Trophoblast cell (in vitro differentiated cells and primary cell): ENCODE results near the gene LRMDA.
"Not testable (repeated sequence)": the region's sequence is repeated elsewhere in the genome, so short reads cannot be mapped to it uniquely, and the experiment has no call there.

Source experiments
- DNase-seq, 2 donors: peaks; one replicate each; pipeline ENCODE4 v3.0.0-alpha.2; 2016
- H2AFZ ChIP-seq: 2 replicates; pipeline ENCODE4 v1.6.1; 2013; ENCODE audit warnings: low read length, moderate library complexity, mild to moderate bottlenecking; ENCODE audit not compliant: insufficient read depth, poor library complexity
- H2AK5ac ChIP-seq: 2 replicates; pipeline ENCODE4 v1.6.1; 2013; ENCODE audit warnings: mild to moderate bottlenecking, low read length
- H2BK120ac ChIP-seq: 2 replicates; pipeline ENCODE4 v1.6.1; 2013; ENCODE audit warnings: low read length, mild to moderate bottlenecking, moderate library complexity; ENCODE audit not compliant: insufficient read depth, poor library complexity
- H2BK12ac ChIP-seq: 2 replicates; pipeline ENCODE4 v1.6.1; 2013; ENCODE audit warnings: mild to moderate bottlenecking, low read length, moderate library complexity
- H2BK5ac ChIP-seq: 2 replicates; pipeline ENCODE4 v1.6.1; 2013; ENCODE audit warnings: low read length, low read depth, moderate library complexity, mild to moderate bottlenecking; ENCODE audit not compliant: poor library complexity
- H3K14ac ChIP-seq: 2 replicates; pipeline ENCODE4 v1.6.1; 2013; ENCODE audit warnings: mild to moderate bottlenecking, low read length
- H3K18ac ChIP-seq: 2 replicates; pipeline ENCODE4 v1.6.1; 2013; ENCODE audit warnings: mild to moderate bottlenecking, low read length
- H3K23ac ChIP-seq: 2 replicates; pipeline ENCODE4 v1.6.1; 2013; ENCODE audit warnings: low read length
- H3K27ac ChIP-seq: 2 replicates; pipeline ENCODE4 v1.5.1; 2013; ENCODE audit warnings: low read depth, mild to moderate bottlenecking, inconsistent platforms, low read length, moderate library complexity
- H3K27me3 ChIP-seq: 2 replicates; pipeline ENCODE4 v1.6.1; 2013; ENCODE audit warnings: inconsistent platforms, mild to moderate bottlenecking, low read length, moderate library complexity; ENCODE audit not compliant: insufficient read depth
- H3K36me3 ChIP-seq, 2 experiments: 1 replicate in 1 of 2; 2 replicates in 1 of 2; pipeline ENCODE4 v1.6.1; 2013; ENCODE audit warnings: low read length in 2 of 2, mild to moderate bottlenecking in 2 of 2, moderate library complexity in 1 of 2; ENCODE audit not compliant: insufficient read depth in 2 of 2, control insufficient read depth in 1 of 2
- H3K4ac ChIP-seq: 2 replicates; pipeline ENCODE4 v1.6.1; 2013; ENCODE audit warnings: low read depth, mild to moderate bottlenecking, low read length, moderate library complexity
- H3K4me1 ChIP-seq, 2 experiments: 1 replicate in 1 of 2; 2 replicates in 1 of 2; pipeline ENCODE4 v1.6.1; 2013; ENCODE audit warnings: low read length in 2 of 2, mild to moderate bottlenecking in 2 of 2, moderate library complexity in 1 of 2; ENCODE audit not compliant: insufficient read depth in 2 of 2, control insufficient read depth in 1 of 2
- H3K4me2 ChIP-seq: 2 replicates; pipeline ENCODE4 v1.6.1; 2013; ENCODE audit warnings: inconsistent platforms, mild to moderate bottlenecking, low read length, moderate library complexity
- H3K4me3 ChIP-seq: 2 replicates; pipeline ENCODE4 v1.5.1; 2013; ENCODE audit warnings: mild to moderate bottlenecking, low read depth, low read length, inconsistent platforms
- H3K79me1 ChIP-seq: one replicate; pipeline ENCODE4 v1.6.1; 2013; ENCODE audit warnings: low read length
- H3K79me2 ChIP-seq: 2 replicates; pipeline ENCODE4 v1.6.1; 2013; ENCODE audit warnings: low read length, mild to moderate bottlenecking; ENCODE audit not compliant: control insufficient read depth, insufficient read depth, poor library complexity
- H3K9ac ChIP-seq: 2 replicates; pipeline ENCODE4 v1.6.1; 2013; ENCODE audit warnings: mild to moderate bottlenecking, low read length
- H3K9me3 ChIP-seq: 2 replicates; pipeline ENCODE4 v1.6.1; 2013; ENCODE audit warnings: low read depth, mild to moderate bottlenecking, control low read depth, inconsistent platforms, low read length; ENCODE audit not compliant: insufficient read depth
- H4K12ac ChIP-seq: 2 replicates; pipeline ENCODE4 v1.6.1; 2013; ENCODE audit warnings: low read depth, mild to moderate bottlenecking, low read length, moderate library complexity
- H4K8ac ChIP-seq: 2 replicates; pipeline ENCODE4 v1.6.1; 2013; ENCODE audit warnings: low read depth, mild to moderate bottlenecking, low read length, moderate library complexity
- H4K91ac ChIP-seq: one replicate; pipeline ENCODE4 v1.6.1; 2013; ENCODE audit warnings: low read depth, mild to moderate bottlenecking, low read length, moderate library complexity
- WGBS: extraction: QIAGEN DNeasy Blood & Tissue Kit; methylation state at CpG from one replicate; pipeline ENCODE4 v1.1.7; 2013; ENCODE audit warnings: missing lambda C conversion rate; ENCODE audit not compliant: insufficient read length, insufficient coverage; ENCODE audit errors: extremely low coverage; 5-methylcytosine and 5-hydroxymethylcytosine counted together

The LRMDA gene

DNA sequence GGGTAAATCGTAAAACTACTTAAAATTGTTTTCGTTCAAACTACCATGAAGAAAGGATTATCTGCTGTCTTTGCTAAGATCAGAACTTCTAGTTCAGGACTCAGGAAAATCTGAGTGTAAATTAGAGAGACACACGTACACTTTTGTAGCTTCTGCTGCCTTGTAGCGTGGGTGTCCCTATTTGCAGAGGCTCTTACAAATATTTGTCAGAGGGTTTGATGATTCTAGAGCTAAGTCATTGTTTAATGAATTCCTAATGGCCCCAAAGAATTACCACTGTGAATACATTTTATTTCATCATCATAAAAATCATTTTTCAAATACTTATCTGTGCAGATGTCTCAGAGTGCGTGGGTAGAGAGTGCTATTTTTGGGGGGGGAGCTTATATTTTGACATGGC lies 314.9 kb downstream of the LRMDA start:
- H3K9me3 ChIP-seq, result peaks cover 2% of the 10 kb centered on the region
- no peaks in the 10 kb centered on the region for H3K27me3 ChIP-seq
- no peak overlapping the region for H3K4me3 ChIP-seq
- DNase-seq, result no peak
- no peak overlapping the region for H3K4me2 ChIP-seq
- H3K23ac ChIP-seq, result no peak overlapping the region
- no peak overlapping the region for H3K9ac ChIP-seq
- WGBS, result no CpG with 5 or more reads among the region's 5 CpGs
- H3K79me1 ChIP-seq, result no peaks in the 10 kb centered on the region
- H3K4ac ChIP-seq, result no peak overlapping the region
- no peak overlapping the region for H2AFZ ChIP-seq
- no peak overlapping the region for H4K8ac ChIP-seq
- H4K12ac ChIP-seq, result no peak overlapping the region
- no peaks in the 10 kb centered on the region for H3K4me1 ChIP-seq
- no peak overlapping the region for H3K14ac ChIP-seq
- H2BK12ac ChIP-seq, result no peak overlapping the region
- H3K36me3 ChIP-seq, result no peaks in the 10 kb centered on the region
- H3K27ac ChIP-seq, result no peak overlapping the region
- no peak overlapping the region for H3K18ac ChIP-seq
- no peak overlapping the region for H4K91ac ChIP-seq
- H2BK5ac ChIP-seq, result no peak overlapping the region
- H2BK120ac ChIP-seq, result no peak overlapping the region
- H3K79me2 ChIP-seq, result no peaks in the 10 kb centered on the region
- H2AK5ac ChIP-seq, result no peak overlapping the region

DNA sequence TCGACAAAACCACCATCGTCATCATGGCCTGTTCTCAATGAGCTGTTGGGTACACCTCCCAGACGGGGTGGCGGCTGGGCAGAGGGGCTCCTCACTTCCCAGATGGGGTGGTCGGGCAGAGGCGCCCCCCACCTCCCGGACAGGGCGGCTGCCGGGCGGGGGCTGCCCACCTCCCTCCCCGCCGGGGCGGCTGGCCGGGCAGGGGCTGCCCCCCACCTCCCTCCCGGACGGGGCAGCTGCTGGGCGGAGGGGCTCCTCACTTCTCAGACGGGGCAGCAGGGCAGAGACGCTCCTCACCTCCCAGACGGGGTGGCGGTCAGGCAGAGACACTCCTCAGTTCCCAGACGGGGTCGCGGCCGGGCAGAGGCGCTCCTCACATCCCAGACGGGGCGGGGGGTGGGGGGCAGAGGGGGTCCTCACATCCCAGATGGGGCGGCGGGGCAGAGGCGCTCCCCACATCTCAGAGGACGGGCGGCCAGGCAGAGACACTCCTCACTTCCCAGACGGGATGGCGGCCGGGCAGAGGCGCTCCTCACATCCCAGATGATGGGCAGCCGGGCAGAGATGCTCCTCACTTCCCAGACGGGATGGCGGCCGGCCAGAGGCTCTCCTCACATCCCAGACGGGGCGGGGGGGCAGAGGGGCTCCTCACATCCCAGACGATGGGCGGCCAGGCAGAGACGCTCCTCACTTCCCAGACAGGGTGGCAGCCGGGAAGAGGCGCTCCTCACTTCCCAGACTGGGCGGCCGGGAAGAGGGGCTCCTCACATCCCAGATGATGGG lies 318.9 kb downstream of the LRMDA start:
- no CpG with 5 or more reads among the region's 50 CpGs for WGBS

GRCh38 chr10:75751232-75751631 lies 319.8 kb downstream of the LRMDA start:
- WGBS, result no CpG with 5 or more reads among the region's 6 CpGs
- peaks cover 0 to 2% of the 10 kb centered on the region in 2 experiments for H3K4me1 ChIP-seq

More for the DNA sequence above, 318.9 kb downstream of the LRMDA start:
- not testable (repeated sequence) for H4K91ac ChIP-seq, H3K36me3 ChIP-seq, H3K4me2 ChIP-seq, H3K9me3 ChIP-seq, H3K79me1 ChIP-seq, H3K9ac ChIP-seq, H2BK120ac ChIP-seq, H2AFZ ChIP-seq, H3K4ac ChIP-seq, H3K23ac ChIP-seq, H4K12ac ChIP-seq, H3K27me3 ChIP-seq, H2AK5ac ChIP-seq, H2BK5ac ChIP-seq, H2BK12ac ChIP-seq, H3K14ac ChIP-seq, H3K27ac ChIP-seq, H3K4me1 ChIP-seq, H3K79me2 ChIP-seq, H3K18ac ChIP-seq, H3K4me3 ChIP-seq, H4K8ac ChIP-seq, DNase-seq

GRCh38 chr10:75753621-75754020 lies 322.2 kb downstream of the LRMDA start:
- H3K27ac ChIP-seq, result no peak overlapping the region
- no peak overlapping the region for H2BK120ac ChIP-seq
- no peak overlapping the region for H3K14ac ChIP-seq
- H2BK12ac ChIP-seq, result no peak overlapping the region
- no peak overlapping the region for H3K23ac ChIP-seq
- H3K4me3 ChIP-seq, result no peak overlapping the region
- no peak for DNase-seq
- H3K4me2 ChIP-seq, result no peak overlapping the region
- H3K18ac ChIP-seq, result no peak overlapping the region
- no peak overlapping the region for H4K8ac ChIP-seq
- H2AK5ac ChIP-seq, result no peak overlapping the region
- H2AFZ ChIP-seq, result no peak overlapping the region
- no peak overlapping the region for H3K9ac ChIP-seq
- no peaks in the 10 kb centered on the region for H3K36me3 ChIP-seq
- H3K4me1 ChIP-seq, result peaks cover 0 to 2% of the 10 kb centered on the region in 2 experiments
- no peaks in the 10 kb centered on the region for H3K79me2 ChIP-seq
- H3K79me1 ChIP-seq, result no peaks in the 10 kb centered on the region
- H3K4ac ChIP-seq, result no peak overlapping the region
- no CpG with 5 or more reads among the region's 3 CpGs for WGBS
- H4K12ac ChIP-seq, result no peak overlapping the region
- H4K91ac ChIP-seq, result no peak overlapping the region
- H2BK5ac ChIP-seq, result no peak overlapping the region
- H3K9me3 ChIP-seq, result peaks cover 4% of the 10 kb centered on the region
- no peaks in the 10 kb centered on the region for H3K27me3 ChIP-seq

More at GRCh38 chr10:75751232-75751631, 319.8 kb downstream of the LRMDA start:
- Histone ChIP-seq H2AFZ (no peak overlapping the region), H3K36me3 (no peaks in the 10 kb centered on the region), H3K23ac (no peak overlapping the region), H3K27me3 (no peaks in the 10 kb centered on the region), H4K12ac (no peak overlapping the region), H2BK120ac (no peak overlapping the region), H3K9me3 (peaks cover 4% of the 10 kb centered on the region), H4K8ac (no peak overlapping the region), H4K91ac (no peak overlapping the region), H2BK5ac (no peak overlapping the region), H3K4me3 (no peak overlapping the region), H2BK12ac (no peak overlapping the region), H2AK5ac (no peak overlapping the region), H3K18ac (no peak overlapping the region), H3K14ac (no peak overlapping the region), H3K79me1 (no peaks in the 10 kb centered on the region), H3K4me2 (no peak overlapping the region), H3K4ac (no peak overlapping the region), H3K79me2 (no peaks in the 10 kb centered on the region), H3K27ac (no peak overlapping the region), H3K9ac (no peak overlapping the region)
- no peak for DNase-seq
